Measurements from ENCODE around the gene UGT1A1. TPM values are rescaled to one million over a fixed set of nuclear protein-coding genes. Genes with fewer than 3 reads are reported as not detected.

The UGT1A1 gene
- total RNA-seq, 2 experiments from 2014 or later = not detected

DNA sequence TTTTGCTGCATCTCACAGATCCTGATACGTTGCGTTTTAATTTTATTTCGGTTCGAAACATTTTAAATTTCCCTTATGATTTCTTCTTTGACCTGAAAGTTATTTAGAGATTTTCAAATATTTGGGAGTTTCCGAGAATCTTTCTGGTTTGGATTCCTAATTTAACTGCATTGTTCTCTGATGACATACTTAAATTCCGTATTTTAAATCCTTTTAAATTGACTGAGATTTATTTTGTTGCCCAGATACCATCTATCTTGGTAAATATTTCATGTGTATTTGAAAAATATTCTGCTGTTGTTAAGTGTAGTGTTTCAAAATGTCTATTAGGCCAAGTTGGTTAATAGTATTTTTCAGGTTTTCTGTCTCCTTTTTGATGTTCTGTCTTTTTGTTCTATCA is 55.8 kb downstream of the UGT1A1 start:
- DNase-seq = no peak
- H3K27me3 Mint-ChIP-seq = peaks cover 10% of the 10 kb centered on the region
- peaks cover 2% of the 10 kb centered on the region for H3K4me1 Mint-ChIP-seq
- no peaks in the 10 kb centered on the region for H3K36me3 Mint-ChIP-seq
- H3K9me3 Mint-ChIP-seq = no peaks in the 10 kb centered on the region
- no peak overlapping the region for H3K4me3 Mint-ChIP-seq
- H3K27ac Mint-ChIP-seq = no peak overlapping the region

DNA sequence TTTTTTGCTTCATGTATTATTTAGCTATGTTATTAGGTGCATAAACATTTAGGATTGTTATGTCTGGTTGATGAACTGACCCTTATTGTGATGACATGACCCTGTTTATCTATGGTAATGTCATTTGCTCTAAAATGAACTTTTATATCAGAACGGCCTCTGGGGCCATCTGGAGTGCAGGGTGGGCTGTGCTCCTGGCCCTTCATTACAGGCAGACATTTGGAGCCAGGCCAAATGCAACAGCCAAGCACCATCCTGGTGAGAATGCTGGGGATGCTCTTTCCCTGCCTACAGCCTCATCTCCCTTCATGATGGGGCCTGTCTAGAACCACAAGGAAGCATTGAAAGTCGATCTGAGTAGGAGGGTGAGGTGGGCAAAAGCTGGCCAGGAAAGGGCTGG is 56.3 kb downstream of the UGT1A1 start:
- Mint-ChIP-seq H3K9me3 (no peaks in the 10 kb centered on the region), H3K4me1 (peaks cover 2% of the 10 kb centered on the region), H3K27ac (no peak overlapping the region), H3K27me3 (peaks cover 10% of the 10 kb centered on the region), H3K4me3 (no peak overlapping the region), H3K36me3 (no peaks in the 10 kb centered on the region)
- DNase-seq = no peak

DNA sequence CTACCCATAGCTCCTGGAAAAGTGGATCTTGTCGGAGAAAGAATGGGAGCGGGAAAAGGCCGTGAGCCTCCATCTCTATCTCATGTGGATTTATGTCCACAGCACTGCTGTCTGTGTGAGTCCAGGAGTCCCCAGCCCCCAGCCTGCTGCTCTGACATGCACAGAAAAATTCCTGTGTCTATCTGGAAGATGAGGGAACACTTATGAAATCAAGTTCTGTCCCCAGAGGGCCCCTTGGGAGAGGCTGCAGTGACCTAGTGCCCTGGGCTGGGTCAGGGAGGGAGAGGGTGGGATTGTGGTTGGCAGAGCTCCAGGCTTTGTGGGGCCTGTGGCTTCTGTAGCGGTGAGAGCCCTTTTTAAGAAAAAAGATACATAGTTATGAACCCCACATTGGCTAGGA is 56.7 kb downstream of the UGT1A1 start:
- no peak overlapping the region for H3K27ac Mint-ChIP-seq
- no peak for DNase-seq
- peaks cover 2% of the 10 kb centered on the region for H3K4me1 Mint-ChIP-seq
- H3K27me3 Mint-ChIP-seq = peaks cover 10% of the 10 kb centered on the region
- no peak overlapping the region for H3K4me3 Mint-ChIP-seq
- H3K9me3 Mint-ChIP-seq = no peaks in the 10 kb centered on the region
- no peaks in the 10 kb centered on the region for H3K36me3 Mint-ChIP-seq

DNA sequence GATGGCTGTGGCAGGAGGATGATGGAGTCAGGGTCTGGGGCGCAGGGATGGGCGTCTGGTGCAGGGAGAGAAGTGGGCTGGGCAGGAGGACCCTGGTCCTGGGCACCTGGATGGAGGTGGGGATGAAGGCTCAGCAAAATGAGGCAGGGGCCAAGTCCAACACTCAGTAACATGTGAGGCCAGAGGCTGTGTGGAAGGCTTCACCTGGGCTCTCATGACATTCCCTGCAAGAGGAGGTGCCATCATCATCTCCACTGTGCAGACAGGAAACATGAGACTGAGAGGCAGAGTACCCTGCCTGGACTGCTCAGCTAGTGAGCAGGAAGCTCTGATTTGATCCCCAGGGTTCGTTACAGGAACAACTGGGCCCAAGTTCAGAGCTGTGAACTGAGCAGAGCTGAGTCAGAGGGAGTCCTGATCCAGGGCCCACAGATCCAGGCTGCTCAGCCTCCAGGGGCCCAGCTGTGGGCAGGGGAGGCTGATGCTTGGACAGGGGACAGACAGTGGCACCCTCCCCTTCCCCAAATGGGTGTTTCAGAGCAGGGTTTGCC is 57.4 kb downstream of the UGT1A1 start:
- H3K4me1 Mint-ChIP-seq = peaks cover 2% of the 10 kb centered on the region
- H3K9me3 Mint-ChIP-seq = no peaks in the 10 kb centered on the region
- DNase-seq = no peak
- H3K27me3 Mint-ChIP-seq = peaks cover 10% of the 10 kb centered on the region
- no peak overlapping the region for H3K27ac Mint-ChIP-seq
- H3K4me3 Mint-ChIP-seq = no peak overlapping the region
- H3K36me3 Mint-ChIP-seq = no peaks in the 10 kb centered on the region

DNA sequence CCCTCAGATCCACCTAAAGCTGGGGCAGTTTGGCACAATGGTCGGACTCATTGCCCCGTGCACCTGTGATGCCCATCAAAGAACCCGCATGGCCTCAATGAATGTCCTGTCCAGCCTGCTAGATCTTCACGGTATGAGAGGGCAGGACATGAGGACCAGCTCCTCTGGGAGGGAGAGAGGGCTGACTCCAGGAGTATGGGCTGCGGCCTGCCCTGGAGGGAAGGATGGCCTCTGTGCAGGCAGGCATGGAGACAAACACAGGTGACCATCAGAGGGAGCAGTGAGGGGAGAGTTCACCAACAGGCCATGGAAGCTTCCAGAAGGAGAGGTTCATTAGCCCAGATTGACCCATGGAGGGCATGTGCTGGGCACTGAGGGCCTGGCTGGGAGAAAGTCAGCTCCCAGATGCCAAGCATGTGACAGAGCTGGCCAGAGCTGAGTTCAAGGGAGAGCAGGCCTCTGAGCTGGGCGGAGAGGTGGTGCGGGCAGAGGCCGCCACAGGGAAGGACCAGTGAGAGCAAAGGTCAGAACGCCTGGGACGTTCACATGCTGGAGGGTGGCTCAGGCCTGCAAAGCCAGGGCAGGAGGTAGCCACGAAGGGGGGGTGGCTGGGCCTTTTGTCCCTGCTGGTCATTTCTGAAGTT is 58.0 kb downstream of the UGT1A1 start:
- peaks cover 2% of the 10 kb centered on the region for H3K4me1 Mint-ChIP-seq
- DNase-seq = no peak
- H3K27me3 Mint-ChIP-seq = peaks cover 10% of the 10 kb centered on the region
- no peaks in the 10 kb centered on the region for H3K9me3 Mint-ChIP-seq
- H3K27ac Mint-ChIP-seq = no peak overlapping the region
- H3K4me3 Mint-ChIP-seq = no peak overlapping the region
- H3K36me3 Mint-ChIP-seq = no peaks in the 10 kb centered on the region

DNA sequence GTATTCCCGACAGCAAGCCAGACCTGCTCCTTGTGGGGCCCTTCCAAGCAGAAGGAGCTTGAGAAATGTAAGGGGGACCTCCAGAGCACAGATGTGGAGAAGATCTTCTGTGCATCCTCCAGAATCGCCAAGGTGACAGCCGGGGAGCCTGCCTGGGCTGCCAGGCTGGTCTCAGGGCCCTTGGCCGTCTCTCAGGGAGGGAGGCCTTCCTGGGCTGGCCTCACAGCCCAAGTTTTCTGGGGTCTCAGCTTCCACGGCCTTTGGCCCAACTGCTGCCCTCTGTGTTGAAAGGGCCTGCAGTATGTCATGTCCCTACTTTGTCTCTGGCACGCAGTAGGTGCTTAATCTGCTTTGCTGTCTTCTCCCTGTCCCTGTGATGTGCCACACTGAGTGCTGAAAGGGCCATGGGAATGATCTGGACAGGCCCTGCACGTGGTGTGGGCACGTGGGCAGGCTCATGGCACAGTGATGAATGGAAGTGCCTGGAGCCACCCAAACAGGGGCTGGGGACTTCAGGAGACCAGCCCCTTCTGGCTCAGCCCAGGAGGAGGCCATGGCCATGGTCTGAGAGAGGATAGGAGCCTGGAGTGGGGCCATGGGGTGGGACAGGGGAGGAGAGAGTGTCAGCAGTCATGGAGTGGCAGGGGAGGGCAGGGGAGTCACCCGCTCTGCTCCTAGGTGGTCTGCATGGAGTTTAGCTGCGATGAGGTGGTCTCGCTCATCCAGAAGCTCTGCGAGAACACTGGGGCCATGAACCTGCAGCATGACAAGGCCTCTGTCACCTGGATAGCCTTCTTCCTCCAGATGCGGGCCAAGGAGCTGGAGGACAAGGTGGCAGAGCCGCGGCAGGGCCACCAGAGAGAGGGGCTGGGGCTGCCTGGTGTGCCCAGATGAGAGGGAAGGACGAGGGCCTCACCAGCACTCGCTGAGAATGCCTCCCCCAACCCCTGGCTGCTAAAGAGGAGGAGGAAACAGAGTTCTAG is 58.9 kb downstream of the UGT1A1 start:
- Mint-ChIP-seq H3K27ac (no peak overlapping the region), H3K27me3 (peaks cover 10% of the 10 kb centered on the region)

DNA sequence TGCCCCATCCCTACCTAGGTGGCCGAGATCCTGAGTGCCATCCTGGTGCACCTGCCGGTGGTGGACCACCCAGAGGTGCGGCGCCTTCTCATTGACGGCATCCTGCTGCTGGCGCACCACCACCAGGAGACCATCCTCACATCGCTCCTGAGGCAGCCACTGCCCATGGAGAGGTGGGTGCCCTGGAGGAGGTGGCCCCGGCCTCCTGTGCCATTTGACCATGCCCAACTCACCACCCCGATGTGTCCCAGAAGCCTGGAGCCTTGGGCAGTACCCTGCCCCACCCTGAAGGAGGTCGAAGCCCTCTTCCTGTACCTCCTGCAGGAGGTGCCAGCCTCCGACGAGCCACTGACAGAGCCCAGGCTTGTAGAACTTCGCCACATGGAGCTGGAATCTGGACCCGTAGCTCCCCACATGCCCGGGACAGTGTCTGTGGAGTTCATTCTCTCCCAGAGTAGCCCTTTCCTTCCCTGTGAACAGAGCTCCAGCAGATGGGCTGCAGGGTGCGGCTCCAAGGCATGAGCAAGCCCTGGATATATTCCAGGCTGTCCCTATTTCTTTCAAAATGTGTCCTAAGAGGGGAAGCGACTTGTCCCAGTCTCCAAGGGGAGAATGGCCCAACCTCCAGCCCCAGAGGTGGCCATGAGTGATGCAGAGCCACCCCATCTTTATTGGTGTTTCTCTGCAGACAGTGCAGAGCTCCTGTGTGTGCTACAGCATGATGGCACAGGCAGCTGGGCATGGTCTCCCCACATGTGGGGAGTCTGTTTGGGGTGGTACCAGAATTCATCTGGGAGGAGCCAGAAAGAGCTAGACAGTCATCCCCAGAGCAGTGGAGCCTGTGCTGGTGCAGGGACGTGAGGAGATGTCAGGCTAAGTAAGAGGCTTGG is 60.1 kb downstream of the UGT1A1 start:
- no peaks in the 10 kb centered on the region for H3K9me3 Mint-ChIP-seq
- no peaks in the 10 kb centered on the region for H3K36me3 Mint-ChIP-seq
- DNase-seq = no peak
- peaks cover 2% of the 10 kb centered on the region for H3K4me1 Mint-ChIP-seq
- no peak overlapping the region for H3K4me3 Mint-ChIP-seq
- peaks cover 10% of the 10 kb centered on the region for H3K27me3 Mint-ChIP-seq
- no peak overlapping the region for H3K27ac Mint-ChIP-seq

More for the DNA sequence above, 58.9 kb downstream of the UGT1A1 start:
- H3K9me3 Mint-ChIP-seq = no peaks in the 10 kb centered on the region
- H3K36me3 Mint-ChIP-seq = no peaks in the 10 kb centered on the region
- peaks cover 2% of the 10 kb centered on the region for H3K4me1 Mint-ChIP-seq
- DNase-seq = no peak
- no peak overlapping the region for H3K4me3 Mint-ChIP-seq

DNA sequence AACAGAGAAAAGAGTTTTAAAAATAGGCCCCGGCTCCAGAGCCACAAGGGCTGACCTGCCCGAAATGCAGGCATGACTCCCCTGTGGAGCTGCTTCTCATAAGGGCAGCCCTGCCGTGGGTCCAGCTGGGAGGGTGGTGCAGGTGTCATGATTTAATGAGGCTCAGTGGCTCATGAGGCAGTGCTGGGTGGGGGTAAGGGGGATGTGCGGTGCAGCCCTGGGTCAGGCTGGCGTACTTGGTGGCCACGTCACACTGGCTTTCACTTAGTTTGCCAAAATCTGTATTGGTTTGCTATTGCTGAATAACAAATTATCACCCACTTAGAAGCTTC is 60.7 kb downstream of the UGT1A1 start:
- DNase-seq = no peak
- H3K4me1 Mint-ChIP-seq = peaks cover 2% of the 10 kb centered on the region
- H3K9me3 Mint-ChIP-seq = no peaks in the 10 kb centered on the region
- H3K36me3 Mint-ChIP-seq = no peaks in the 10 kb centered on the region
- H3K27me3 Mint-ChIP-seq = peaks cover 9% of the 10 kb centered on the region
- no peak overlapping the region for H3K4me3 Mint-ChIP-seq
- no peak overlapping the region for H3K27ac Mint-ChIP-seq

DNA sequence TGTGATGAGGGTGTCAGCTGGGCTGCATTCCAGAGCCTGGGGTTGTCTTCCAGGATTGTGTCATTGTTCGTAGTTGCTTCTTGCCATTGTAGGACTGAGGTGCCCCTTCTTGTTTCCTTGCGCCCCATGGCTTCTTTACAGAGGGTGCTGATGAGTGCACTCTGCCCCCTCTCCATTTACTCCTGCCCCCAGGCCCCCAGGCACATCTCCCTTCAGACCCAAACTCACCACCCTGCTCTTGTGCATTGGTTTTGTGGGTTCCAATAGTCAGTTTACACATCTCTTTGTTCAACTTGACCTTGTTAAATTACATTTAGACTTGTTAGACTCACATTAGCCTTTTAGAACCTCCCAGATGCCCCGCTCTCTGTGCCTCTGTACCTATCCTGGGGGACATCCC is 61.1 kb downstream of the UGT1A1 start:
- Mint-ChIP-seq H3K4me3 (no peak overlapping the region), H3K27me3 (peaks cover 9% of the 10 kb centered on the region), H3K36me3 (no peaks in the 10 kb centered on the region), H3K4me1 (peaks cover 2% of the 10 kb centered on the region), H3K9me3 (no peaks in the 10 kb centered on the region), H3K27ac (no peak overlapping the region)
- DNase-seq = no peak

DNA sequence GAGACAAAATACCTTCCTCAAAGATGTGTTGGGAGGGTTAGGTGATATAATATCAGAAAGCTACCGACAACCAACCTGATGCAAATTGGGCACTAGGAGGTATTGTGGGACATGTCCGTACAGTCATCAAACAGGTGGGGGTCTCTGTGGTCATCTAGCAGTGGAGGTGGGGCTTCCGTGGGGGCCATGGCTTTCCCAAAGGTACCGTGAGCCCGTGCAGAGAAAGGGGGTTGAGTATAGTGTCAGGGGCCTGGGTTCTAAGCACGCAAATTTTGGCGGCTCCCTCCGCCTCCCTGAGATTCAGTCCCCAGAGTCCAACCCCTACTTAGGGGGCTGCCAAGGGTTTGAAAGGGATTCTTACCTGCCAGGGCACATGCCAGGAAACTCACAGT is 61.6 kb downstream of the UGT1A1 start:
- Mint-ChIP-seq H3K9me3 (no peaks in the 10 kb centered on the region), H3K4me3 (no peak overlapping the region), H3K27me3 (peaks cover 9% of the 10 kb centered on the region), H3K27ac (no peak overlapping the region), H3K4me1 (peaks cover 2% of the 10 kb centered on the region), H3K36me3 (no peaks in the 10 kb centered on the region)
- no peak for DNase-seq

DNA sequence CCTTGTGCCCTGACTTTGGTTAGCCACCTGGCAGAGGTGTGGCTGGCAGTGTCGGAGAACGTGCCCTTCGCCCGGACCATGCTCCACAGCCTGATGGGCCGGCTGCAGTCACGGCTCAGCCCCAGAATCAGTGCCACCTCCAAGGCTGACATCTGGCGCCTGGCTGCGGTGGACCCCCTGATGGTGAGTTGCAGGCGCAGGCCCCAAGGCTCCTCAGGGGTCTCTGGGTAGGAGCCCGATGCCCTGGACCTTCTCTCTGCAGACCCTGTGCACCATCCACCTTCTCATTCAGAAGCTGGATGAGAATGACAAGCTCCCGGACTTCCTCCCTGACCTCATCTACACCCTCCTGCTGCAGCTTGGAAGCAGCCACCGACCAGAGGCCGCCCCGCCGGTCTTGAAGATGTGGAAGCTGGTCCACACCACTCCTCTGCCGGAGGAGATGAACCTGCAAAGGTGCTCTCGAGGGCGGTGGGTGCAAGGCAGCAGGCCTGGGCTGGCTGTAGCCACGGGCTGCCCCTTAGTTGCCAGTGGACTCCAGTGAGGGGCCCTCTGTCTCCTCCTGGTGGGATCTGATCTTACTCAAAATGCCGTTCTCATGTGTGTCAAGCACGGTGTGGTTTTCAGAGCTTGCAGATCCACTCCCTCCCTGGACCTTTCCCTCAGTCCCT is 62.2 kb downstream of the UGT1A1 start:
- H3K4me1 Mint-ChIP-seq = peaks cover under 1% of the 10 kb centered on the region
- H3K9me3 Mint-ChIP-seq = no peaks in the 10 kb centered on the region
- H3K4me3 Mint-ChIP-seq = no peak overlapping the region
- no peak for DNase-seq
- no peak overlapping the region for H3K27ac Mint-ChIP-seq
- H3K27me3 Mint-ChIP-seq = peaks cover 7% of the 10 kb centered on the region
- H3K36me3 Mint-ChIP-seq = no peaks in the 10 kb centered on the region

Other genes starting within 250 kb of the UGT1A1 start
- 10 to 100 TPM; 16.0 to 17.7 TPM for gene USP40, start 193.5 kb upstream of the UGT1A1 start, total RNA-seq
- gene UGT1A8, start 142.6 kb upstream of the UGT1A1 start, total RNA-seq = not detected
- not detected for gene UGT1A10, start 123.8 kb upstream of the UGT1A1 start, total RNA-seq
- not detected for gene UGT1A9, start 88.4 kb upstream of the UGT1A1 start, total RNA-seq
- not detected for gene UGT1A7, start 78.4 kb upstream of the UGT1A1 start, total RNA-seq
- gene UGT1A6, start 67.4 kb upstream of the UGT1A1 start, total RNA-seq = not detected
- gene UGT1A5, start 47.4 kb upstream of the UGT1A1 start, total RNA-seq = not detected
- gene UGT1A4, start 41.5 kb upstream of the UGT1A1 start, total RNA-seq = not detected
- gene UGT1A3, start 31.2 kb upstream of the UGT1A1 start, total RNA-seq = not detected
- not detected for gene MROH2A, start 18.1 kb downstream of the UGT1A1 start, total RNA-seq
- 10 to 100 TPM; 68.4 to 78.1 TPM for gene HJURP, start 94.3 kb downstream of the UGT1A1 start, total RNA-seq
- not detected for gene TRPM8, start 157.1 kb downstream of the UGT1A1 start, total RNA-seq